Measurements from ENCODE around the gene DDT. TPM values are rescaled to one million over a fixed set of nuclear protein-coding genes. Genes with fewer than 3 reads are reported as not detected.
A peak's percentile ranks its signal among the peaks of the same experiment; 100 is the strongest.

DDT gene
- total and polyA plus RNA-seq, 4 donors, result 111 to 268 (median 175) TPM

DNA sequence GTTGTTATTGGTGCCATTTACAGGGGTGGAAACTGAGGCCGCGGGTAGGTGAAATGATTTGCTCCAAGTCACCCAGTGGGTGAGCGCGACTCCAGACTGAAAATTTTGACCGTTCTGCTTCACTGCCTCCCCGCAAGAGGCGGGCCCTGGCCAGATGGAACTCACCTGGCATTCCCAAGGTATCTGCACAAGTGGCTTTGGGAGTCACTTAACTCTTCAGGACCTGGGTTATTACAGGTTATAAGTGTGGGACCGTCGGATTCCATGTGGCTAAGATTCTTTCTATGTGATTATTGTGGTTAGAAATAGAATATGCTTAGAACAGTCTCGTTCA lies 37.5 kb upstream of the DDT start:
- ATAC-seq (ENCODE audit: insufficient read depth, low FRiP score), result peak; percentile 15
- H3K27ac ChIP-seq (ENCODE audit: low read depth in 1 of 2, low read length in 1 of 2), result peak overlapping the region in 1 of 2 donors; percentile 89

DNA sequence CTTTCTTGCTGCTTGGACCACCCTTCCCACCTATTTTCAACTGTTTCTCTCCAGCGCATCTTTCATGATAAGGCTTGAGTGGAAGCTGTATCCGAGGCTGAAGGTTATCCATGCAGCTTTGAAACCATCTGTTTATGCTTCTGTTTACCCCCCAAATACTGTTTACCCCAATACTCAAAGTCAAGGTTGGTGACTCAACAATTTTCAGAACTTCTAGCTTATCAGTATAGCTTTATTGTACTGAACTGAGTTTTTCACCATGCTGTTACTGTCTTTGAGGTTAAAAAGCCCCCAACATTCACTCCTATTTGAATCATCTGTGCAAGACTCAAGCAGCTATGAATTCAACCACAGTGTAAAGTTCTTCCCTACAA lies 35.8 kb upstream of the DDT start:
- Histone ChIP-seq H3K9ac (ENCODE audit: insufficient read depth in 1 of 2, low read length in 2 of 2) (no peak overlapping the region), H3K4me1 (ENCODE audit: control insufficient read depth in 5 of 5, insufficient read depth in 5 of 5, low read length in 5 of 5) (peaks cover 0 to 7% (median 1%) of the 10 kb centered on the region in 5 donors), H3K4me3 (no peak overlapping the region), H3K27me3 (ENCODE audit: control insufficient read depth in 3 of 3, insufficient read depth in 3 of 3, low read length in 2 of 3) (no peaks in the 10 kb centered on the region), H3K36me3 (ENCODE audit: control insufficient read depth in 4 of 4, insufficient read depth in 4 of 4, low read length in 4 of 4) (no peaks in the 10 kb centered on the region), H3K27ac (ENCODE audit: low read depth in 1 of 2, low read length in 1 of 2) (no peak overlapping the region), H3K9me3 (ENCODE audit: control insufficient read depth in 4 of 4, insufficient read depth in 3 of 4, low read length in 3 of 4) (no peaks in the 10 kb centered on the region)
- ATAC-seq (ENCODE audit: insufficient read depth, low FRiP score) (no peak), DNase-seq (no peak)
- WGBS, 2 donors, result 96 to 98% methylated on average over 2 of the region's 2 CpGs
- TF ChIP-seq, protein P1, sequence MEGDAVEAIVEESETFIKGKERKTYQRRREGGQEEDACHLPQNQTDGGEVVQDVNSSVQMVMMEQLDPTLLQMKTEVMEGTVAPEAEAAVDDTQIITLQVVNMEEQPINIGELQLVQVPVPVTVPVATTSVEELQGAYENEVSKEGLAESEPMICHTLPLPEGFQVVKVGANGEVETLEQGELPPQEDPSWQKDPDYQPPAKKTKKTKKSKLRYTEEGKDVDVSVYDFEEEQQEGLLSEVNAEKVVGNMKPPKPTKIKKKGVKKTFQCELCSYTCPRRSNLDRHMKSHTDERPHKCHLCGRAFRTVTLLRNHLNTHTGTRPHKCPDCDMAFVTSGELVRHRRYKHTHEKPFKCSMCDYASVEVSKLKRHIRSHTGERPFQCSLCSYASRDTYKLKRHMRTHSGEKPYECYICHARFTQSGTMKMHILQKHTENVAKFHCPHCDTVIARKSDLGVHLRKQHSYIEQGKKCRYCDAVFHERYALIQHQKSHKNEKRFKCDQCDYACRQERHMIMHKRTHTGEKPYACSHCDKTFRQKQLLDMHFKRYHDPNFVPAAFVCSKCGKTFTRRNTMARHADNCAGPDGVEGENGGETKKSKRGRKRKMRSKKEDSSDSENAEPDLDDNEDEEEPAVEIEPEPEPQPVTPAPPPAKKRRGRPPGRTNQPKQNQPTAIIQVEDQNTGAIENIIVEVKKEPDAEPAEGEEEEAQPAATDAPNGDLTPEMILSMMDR (IDR thresholded peaks at IDR 0.05; ENCODE audit: control extremely low read depth, extremely low read depth), result no peak

More for the DNA sequence above, 37.5 kb upstream of the DDT start:
- Histone ChIP-seq H3K9me3 (ENCODE audit: control insufficient read depth in 4 of 4, insufficient read depth in 3 of 4, low read length in 3 of 4) (no peaks in the 10 kb centered on the region), H3K4me3 (peak overlapping the region; percentile 72), H3K36me3 (ENCODE audit: control insufficient read depth in 4 of 4, insufficient read depth in 4 of 4, low read length in 4 of 4) (no peaks in the 10 kb centered on the region), H3K4me1 (ENCODE audit: control insufficient read depth in 5 of 5, insufficient read depth in 5 of 5, low read length in 5 of 5) (peaks cover 0 to 7% (median 1%) of the 10 kb centered on the region in 5 donors), H3K27me3 (ENCODE audit: control insufficient read depth in 3 of 3, insufficient read depth in 3 of 3, low read length in 2 of 3) (no peaks in the 10 kb centered on the region), H3K9ac (ENCODE audit: insufficient read depth in 1 of 2, low read length in 2 of 2) (peak overlapping the region; percentile 69 to 93)
- 0 to 1% methylated on average over 10 of the region's 10 CpGs for WGBS, 2 donors
- TF ChIP-seq, protein P1 (IDR thresholded peaks at IDR 0.05; ENCODE audit: control extremely low read depth, extremely low read depth), result no peak
- peak; percentile 33 to 54 (median 34) for DNase-seq

GRCh38 chr22:24009227-24010017 lies 35.2 kb upstream of the DDT start:
- Histone ChIP-seq H3K9me3 (ENCODE audit: control insufficient read depth in 4 of 4, insufficient read depth in 3 of 4, low read length in 3 of 4) (no peaks in the 10 kb centered on the region), H3K27me3 (ENCODE audit: control insufficient read depth in 3 of 3, insufficient read depth in 3 of 3, low read length in 2 of 3) (no peaks in the 10 kb centered on the region), H3K27ac (ENCODE audit: low read depth in 1 of 2, low read length in 1 of 2) (no peak overlapping the region), H3K36me3 (ENCODE audit: control insufficient read depth in 4 of 4, insufficient read depth in 4 of 4, low read length in 4 of 4) (no peaks in the 10 kb centered on the region), H3K9ac (ENCODE audit: insufficient read depth in 1 of 2, low read length in 2 of 2) (no peak overlapping the region), H3K4me3 (no peak overlapping the region), H3K4me1 (ENCODE audit: control insufficient read depth in 5 of 5, insufficient read depth in 5 of 5, low read length in 5 of 5) (peaks cover 0 to 7% (median 1%) of the 10 kb centered on the region in 5 donors)
- TF ChIP-seq, protein P1 (IDR thresholded peaks at IDR 0.05; ENCODE audit: control extremely low read depth, extremely low read depth), result no peak
- whole genome bisulfite sequencing, 2 donors, result 88 to 93% methylated on average over 7 of the region's 7 CpGs
- no peak for DNase-seq
- ATAC-seq (ENCODE audit: insufficient read depth, low FRiP score), result no peak
